Choroid plexus epithelial cell (primary cell): ENCODE results near the gene KLHL25.

ENCODE experiments used
- DNase-seq: peaks from one replicate; pipeline ENCODE4 v3.0.0-alpha.2; 2010; ENCODE audit warnings: low read depth
- H3K4me3 ChIP-seq: 2 replicates; pipeline ENCODE4 v1.5.1; 2011; ENCODE audit warnings: low read depth, mild to moderate bottlenecking, control low read depth, low read length, moderate library complexity
- CTCF ChIP-seq: conservative IDR thresholded peaks from 2 replicates; pipeline ENCODE4 v1.5.1; 2011; ENCODE audit warnings: low read depth, mild to moderate bottlenecking, control low read depth, inconsistent platforms, low read length, moderate library complexity

The KLHL25 gene

GRCh38 chr15:85741662-85742061 lies 53.1 kb downstream of the KLHL25 start:
- no peak overlapping the region for H3K4me3 ChIP-seq
- TF ChIP-seq CTCF: no peak
- no peak for DNase-seq

- no peak overlapping the region for H3K4me3 ChIP-seq
- DNase-seq: no peak
- no peak for TF ChIP-seq CTCF
Measured at GRCh38 chr15:85741021-85741421, 53.7 kb downstream of the KLHL25 start.

- H3K4me3 ChIP-seq: no peak overlapping the region
- no peak for TF ChIP-seq CTCF
- DNase-seq: no peak
Measured at GRCh38 chr15:85737061-85737460, 57.7 kb downstream of the KLHL25 start.

- DNase-seq: peak; percentile 21
- no peak overlapping the region for H3K4me3 ChIP-seq
- TF ChIP-seq CTCF: no peak
Measured at GRCh38 chr15:85733416-85733815, 61.3 kb downstream of the KLHL25 start.

GRCh38 chr15:85730001-85730820 lies 64.5 kb downstream of the KLHL25 start:
- H3K4me3 ChIP-seq: no peak overlapping the region
- peak; percentile 67 for TF ChIP-seq CTCF
- DNase-seq: peak; percentile 85

- no peak for TF ChIP-seq CTCF
- no peak overlapping the region for H3K4me3 ChIP-seq
- DNase-seq: peak; percentile 75
Measured at GRCh38 chr15:85727068-85727467, 67.7 kb downstream of the KLHL25 start.

GRCh38 chr15:85726454-85726853 lies 68.3 kb downstream of the KLHL25 start:
- peak; percentile 25 for DNase-seq
- no peak for TF ChIP-seq CTCF
- no peak overlapping the region for H3K4me3 ChIP-seq
